IMR-90 (cell line): ENCODE data around the gene CLK2. TPM values are rescaled to one million over a fixed set of nuclear protein-coding genes. Genes with fewer than 3 reads are reported as not detected.

Source experiments
- ATAC-seq: fragments of 200-7000 bp; cut with Tn5 transposase; 2 replicates; pipeline ENCODE4 v1.9.1; 2020; ENCODE audit warnings: low read depth, mild to moderate bottlenecking, moderate library complexity
- BruUV-seq: library from RNA; stranded (reverse); fragments of 400-500 nt; replicated peaks from 2 replicates; lab custom pipeline; 2021; lab: Mats Ljungman, UMichigan
- CTCF ChIA-PET: fragments of 300-600 bp; formaldehyde crosslinking; extraction: SDS; loops from one replicate; lab custom pipeline; 2021; ENCODE audit warnings: antibody characterized with exemption; lab: Yijun Ruan, JAX
- POLR2A ChIA-PET: fragments of 300-600 bp; sonication (Branson Sonifier 250); formaldehyde crosslinking; loops from one replicate; lab custom pipeline; 2022; ENCODE audit warnings: antibody characterized with exemption; ENCODE audit not compliant: unreplicated experiment; lab: Charles Lee
- DNase-seq: peaks from one replicate; pipeline ENCODE4 v3.0.0; 2013
- H2AFZ ChIP-seq: replicated peaks from 2 replicates; pipeline ENCODE3; 2013; ENCODE audit warnings: low read length, mild to moderate bottlenecking; ENCODE audit not compliant: poor library complexity
- H2AK5ac ChIP-seq: 2 replicates; pipeline ENCODE4 v1.6.1; 2013; ENCODE audit warnings: low read depth, low read length, inconsistent platforms
- H2AK9ac ChIP-seq: replicated peaks from 2 replicates; pipeline ENCODE3; 2013; ENCODE audit warnings: mild to moderate bottlenecking, low read depth, low read length, moderate library complexity; ENCODE audit not compliant: poor library complexity
- H2BK120ac ChIP-seq: 2 replicates; pipeline ENCODE4 v1.6.1; 2013; ENCODE audit warnings: low read depth, low read length, inconsistent platforms
- H2BK15ac ChIP-seq: 3 replicates; pipeline ENCODE4 v1.6.1; 2013; ENCODE audit warnings: low read depth, low read length, inconsistent platforms
- H2BK20ac ChIP-seq: 2 replicates; pipeline ENCODE4 v1.6.1; 2013; ENCODE audit warnings: low read depth, mild to moderate bottlenecking, inconsistent platforms, low read length, moderate library complexity
- H2BK5ac ChIP-seq: 2 replicates; pipeline ENCODE4 v1.6.1; 2013; ENCODE audit warnings: mild to moderate bottlenecking, low read depth, low read length, inconsistent platforms; ENCODE audit not compliant: poor library complexity, severe bottlenecking
- H3K14ac ChIP-seq: replicated peaks from 2 replicates; pipeline ENCODE4 v1.6.1; 2013; ENCODE audit warnings: low read depth, low read length, inconsistent platforms
- H3K18ac ChIP-seq: 2 replicates; pipeline ENCODE4 v1.6.1; 2013; ENCODE audit warnings: low read depth, low read length, control low read depth
- H3K23ac ChIP-seq: 2 replicates; pipeline ENCODE4 v1.6.1; 2013; ENCODE audit warnings: low read depth, low read length, inconsistent platforms
- H3K27ac ChIP-seq: 2 replicates; pipeline ENCODE4 v1.5.1; 2013; ENCODE audit warnings: mild to moderate bottlenecking, control low read depth, low read length; ENCODE audit not compliant: insufficient read depth
- H3K27me3 ChIP-seq: 2 replicates; pipeline ENCODE4 v1.6.1; 2013; ENCODE audit warnings: low read length; ENCODE audit not compliant: control insufficient read depth, insufficient read depth
- H3K36me3 ChIP-seq: 2 replicates; pipeline ENCODE4 v1.6.1; 2013; ENCODE audit warnings: low read length, mixed read lengths; ENCODE audit not compliant: control insufficient read depth, insufficient read depth
- H3K4ac ChIP-seq: 2 replicates; pipeline ENCODE4 v1.6.1; 2013; ENCODE audit warnings: low read depth, low read length, inconsistent platforms
- H3K4me1 ChIP-seq: 2 replicates; pipeline ENCODE4 v1.6.1; 2013; ENCODE audit warnings: low read length, mixed read lengths; ENCODE audit not compliant: control insufficient read depth, insufficient read depth
- H3K4me2 ChIP-seq: 2 replicates; pipeline ENCODE4 v1.6.1; 2013; ENCODE audit warnings: low read depth, mild to moderate bottlenecking, control low read depth, low read length, moderate library complexity
- H3K4me3 ChIP-seq: 2 replicates; pipeline ENCODE4 v1.5.1; 2013; ENCODE audit warnings: low read depth, mild to moderate bottlenecking, control low read depth, low read length, moderate library complexity; ENCODE audit not compliant: insufficient read depth
- H3K56ac ChIP-seq: 2 replicates; pipeline ENCODE4 v1.6.1; 2013; ENCODE audit warnings: low read length, inconsistent platforms; ENCODE audit not compliant: insufficient read depth; ENCODE audit errors: extremely low read depth
- H3K79me1 ChIP-seq, 2 experiments: 2 replicates each; pipeline ENCODE4 v1.6.1; 2013; ENCODE audit warnings: low read length in 2 of 2, inconsistent platforms in 1 of 2, low read depth in 1 of 2
- H3K9ac ChIP-seq: 2 replicates; pipeline ENCODE4 v1.6.1; 2013; ENCODE audit warnings: low read depth, low read length, control low read depth
- H3K9me1 ChIP-seq: 2 replicates; pipeline ENCODE4 v1.6.1; 2013; ENCODE audit warnings: low read length, inconsistent platforms; ENCODE audit not compliant: insufficient read depth
- H3K9me3 ChIP-seq: 2 replicates; pipeline ENCODE4 v1.6.1; 2013; ENCODE audit warnings: low read length; ENCODE audit not compliant: control insufficient read depth, insufficient read depth
- H4K20me1 ChIP-seq: 2 replicates; pipeline ENCODE4 v1.6.1; 2013; ENCODE audit warnings: low read length, inconsistent platforms; ENCODE audit not compliant: insufficient read depth
- H4K5ac ChIP-seq: 2 replicates; pipeline ENCODE4 v1.6.1; 2013; ENCODE audit warnings: mild to moderate bottlenecking, low read depth, low read length, control low read depth
- H4K8ac ChIP-seq, 2 experiments: 2 replicates each; pipeline ENCODE4 v1.6.1; 2013; ENCODE audit warnings: low read depth in 2 of 2, low read length in 2 of 2, control low read depth in 1 of 2, inconsistent platforms in 1 of 2
- H4K91ac ChIP-seq: 2 replicates; pipeline ENCODE4 v1.6.1; 2013; ENCODE audit warnings: low read depth, low read length, inconsistent platforms; ENCODE audit not compliant: insufficient read depth
- BHLHE40 ChIP-seq: fragments of 150-350 bp; IDR thresholded peaks from 2 replicates; pipeline ENCODE4 v1.6.1; 2016; ENCODE audit warnings: mild to moderate bottlenecking, low read depth, low read length
- CEBPB ChIP-seq: IDR thresholded peaks from 2 replicates; pipeline ENCODE4 v1.6.1; 2012; ENCODE audit warnings: low read depth, low read length, improper control_type of control experiment
- CHD1 ChIP-seq: IDR thresholded peaks from 2 replicates; pipeline ENCODE4 v1.6.1; 2012; ENCODE audit warnings: low read depth, low read length, improper control_type of control experiment
- CTCF ChIP-seq: conservative IDR thresholded peaks from 2 replicates; pipeline ENCODE4 v1.5.1; 2012; ENCODE audit warnings: mild to moderate bottlenecking, low read depth, low read length, improper control_type of control experiment
- ELK1 ChIP-seq: fragments of 150-350 bp; IDR thresholded peaks from 2 replicates; pipeline ENCODE4 v1.6.1; 2016; ENCODE audit warnings: low read depth, mild to moderate bottlenecking, low read length, moderate library complexity, borderline replicate concordance
- FOS ChIP-seq: fragments of 150-350 bp; IDR thresholded peaks from 2 replicates; pipeline ENCODE4 v1.6.1; 2016; ENCODE audit warnings: low read depth, low read length
- MAFK ChIP-seq: IDR thresholded peaks from 2 replicates; pipeline ENCODE4 v1.6.1; 2012; ENCODE audit warnings: low read depth, low read length, improper control_type of control experiment
- MAZ ChIP-seq: IDR thresholded peaks from 2 replicates; pipeline ENCODE4 v1.6.1; 2012; ENCODE audit warnings: low read depth, mild to moderate bottlenecking, low read length, improper control_type of control experiment, moderate library complexity, borderline replicate concordance
- MXI1 ChIP-seq: IDR thresholded peaks from 2 replicates; pipeline ENCODE4 v1.6.1; 2012; ENCODE audit warnings: low read depth, mild to moderate bottlenecking, low read length, moderate library complexity, borderline replicate concordance
- POLR2A ChIP-seq: IDR thresholded peaks from 2 replicates; pipeline ENCODE4 v1.6.1; 2012; ENCODE audit warnings: mild to moderate bottlenecking, low read depth, low read length
- RAD21 ChIP-seq: IDR thresholded peaks from 2 replicates; pipeline ENCODE4 v1.6.1; 2012; ENCODE audit warnings: low read length, improper control_type of control experiment
- RCOR1 ChIP-seq: IDR thresholded peaks from 2 replicates; pipeline ENCODE4 v1.6.1; 2012; ENCODE audit warnings: mild to moderate bottlenecking, low read length, improper control_type of control experiment; ENCODE audit not compliant: insufficient replicate concordance
- RFX5 ChIP-seq: IDR thresholded peaks from 2 replicates; pipeline ENCODE4 v1.8.0; 2012; ENCODE audit warnings: low read depth, mild to moderate bottlenecking, low read length, moderate library complexity
- SMC3 ChIP-seq: fragments of 150-350 bp; IDR thresholded peaks from 2 replicates; pipeline ENCODE4 v1.6.1; 2016; ENCODE audit warnings: low read depth, mild to moderate bottlenecking, antibody characterized with exemption, low read length, moderate library complexity
- USF2 ChIP-seq: fragments of 150-350 bp; IDR thresholded peaks from 2 replicates; pipeline ENCODE4 v1.6.1; 2017; ENCODE audit warnings: mild to moderate bottlenecking, antibody characterized with exemption, low read length, low read depth
- WGBS, 2 experiments: methylation state at CpG; one replicate each; pipeline versions ENCODE4 v1.1.5 to v1.1.7; 2013; ENCODE audit warnings: missing lambda C conversion rate in 2 of 2; ENCODE audit not compliant: insufficient read length in 1 of 2; ENCODE audit errors: extremely low coverage in 2 of 2; 5-methylcytosine and 5-hydroxymethylcytosine counted together
- dilution Hi-C: fragments of 300-500 bp; cut with HindIII; formaldehyde crosslinking; loops from one replicate; pipeline ENCODE4 v1.14.3; 2018; ENCODE audit warnings: low sequenced_read_pairs; ENCODE audit not compliant: unreplicated experiment
- in situ Hi-C: fragments of 300-500 bp; cut with MboI; formaldehyde crosslinking; loops from 3 replicates; pipeline ENCODE4 v1.14.3; 2019; ENCODE audit warnings: low sequenced_read_pairs, inconsistent platforms, mixed read lengths
- intact Hi-C: fragments of 100-400 bp; cut with micrococcal nuclease; formaldehyde crosslinking; loops from 2 replicates; pipeline ENCODE4 v1.10.0; 2022
- polyA plus RNA-seq, 3 experiments: library from polyadenylated mRNA; depleted of rRNA; stranded (reverse); fragments of >200 nt; gene quantifications; 2 replicates each; pipeline ENCODE4 v1.2.3, GENCODE V29; 2012; ENCODE audit warnings: low replicate concordance in 1 of 3
- total RNA-seq: library from RNA; depleted of rRNA; stranded (reverse); fragments of >200 nt; gene quantifications from 2 replicates; pipeline ENCODE4 v1.2.3, GENCODE V29; 2012

The CLK2 gene
- total and polyA plus RNA-seq, 2 of the 4 experiments (the other 2 are of a cell fraction): 19.7 to 61.2 TPM

- H4K8ac ChIP-seq: no peak overlapping the region
- no peaks in the 10 kb centered on the region for H3K9me3 ChIP-seq
- no peak overlapping the region for H3K9ac ChIP-seq
- no peak overlapping the region for H2AK9ac ChIP-seq
- peaks cover 0 to 52% of the 10 kb centered on the region in 2 experiments; a peak in 3 of 4 replicates for H3K79me1 ChIP-seq
- no peak overlapping the region for H2BK5ac ChIP-seq
- H3K4me3 ChIP-seq: no peak overlapping the region
- CTCF ChIA-PET: no interaction called here
- no peak overlapping the region for H2BK20ac ChIP-seq
- TF ChIP-seq BHLHE40 (no peak), ELK1 (no peak), MAZ (no peak), USF2 (no peak), RFX5 (no peak), SMC3 (no peak), CTCF (no peak), FOS (no peak), POLR2A (no peak), RAD21 (no peak), CHD1 (no peak), CEBPB (no peak), RCOR1 (no peak), MAFK (no peak), MXI1 (no peak)
- H2AFZ ChIP-seq: no peak overlapping the region
- no peak overlapping the region for H3K23ac ChIP-seq
- peaks cover 9% of the 10 kb centered on the region; the same call in 1 of the 2 replicates for H3K4me1 ChIP-seq
- DNase-seq: no peak
- H3K9me1 ChIP-seq: peaks cover 13% of the 10 kb centered on the region; the same call in 1 of the 2 replicates
- BruUV-seq: no TSS peak
- no peak overlapping the region for H2AK5ac ChIP-seq
- intact Hi-C loops (no loop called here), dilution Hi-C loops (no loop called here), in situ Hi-C loops (loop anchor here (5.0 kb wide), 1 partner anchor 41 kb away; the partner anchor contains the start of gene HCN3)
- H3K4ac ChIP-seq: no peak overlapping the region
- H3K27ac ChIP-seq: no peak overlapping the region
- H2BK120ac ChIP-seq: no peak overlapping the region
- no peak overlapping the region for H3K18ac ChIP-seq
- H3K14ac ChIP-seq: no peak overlapping the region
- H3K27me3 ChIP-seq: no peaks in the 10 kb centered on the region
- WGBS, 2 experiments: 90% methylated on average over 6 of the region's 9 CpGs; no CpG with 5 or more reads in 1 of the 2 experiments
- H3K56ac ChIP-seq: no peak overlapping the region
- no peak overlapping the region for H4K5ac ChIP-seq
- H4K20me1 ChIP-seq: no peaks in the 10 kb centered on the region
- POLR2A ChIA-PET: no interaction called here
- H2BK15ac ChIP-seq: no peak overlapping the region
- ATAC-seq: no peak
- H3K36me3 ChIP-seq: peaks cover 20% of the 10 kb centered on the region
- H4K91ac ChIP-seq: no peak overlapping the region
- H3K4me2 ChIP-seq: no peak overlapping the region
Observed at GRCh38 chr1:155318082-155318481, 44.8 kb upstream of the CLK2 start.
